ENCODE data around the gene COQ8A. TPM values are rescaled to one million over a fixed set of nuclear protein-coding genes. Genes with fewer than 3 reads are reported as not detected.

The COQ8A gene
- total RNA-seq, 1 experiment from 2014 or later = 39.4 TPM

- TF ChIP-seq MLX (CRISPR knock-in tag; IDR thresholded peaks at IDR 0.05) (no peak), ZNF512 (CRISPR knock-in tag; IDR thresholded peaks at IDR 0.05; ENCODE audit: borderline replicate concordance) (no peak)
These were observed 69.8 kb downstream of the COQ8A start (continued) for GRCh38 chr1:227009937-227010336.

- Mint-ChIP-seq H3K4me1 (no peaks in the 10 kb centered on the region), H3K4me3 (no peak overlapping the region), H3K27me3 (ENCODE audit: low read depth) (no peaks in the 10 kb centered on the region), H3K36me3 (peaks cover 6% of the 10 kb centered on the region; the same call in 1 of the 2 replicates), H3K9me3 (no peaks in the 10 kb centered on the region), H3K27ac (no peak overlapping the region; the same call in 1 of the 2 replicates)
- TF ChIP-seq ZNF138 (CRISPR knock-in tag; conservative IDR thresholded peaks at IDR 0.05) (no peak), E2F5 (CRISPR knock-in tag; IDR thresholded peaks at IDR 0.05) (no peak), NR1H2 (CRISPR knock-in tag; IDR thresholded peaks at IDR 0.05) (no peak), E2F4 (CRISPR knock-in tag; IDR thresholded peaks at IDR 0.05; ENCODE audit: borderline replicate concordance, low read depth) (no peak), HMGA2 (CRISPR knock-in tag; IDR thresholded peaks at IDR 0.05) (no peak), ATF6 (CRISPR knock-in tag; IDR thresholded peaks at IDR 0.05) (no peak), ATF2 (CRISPR knock-in tag; IDR thresholded peaks at IDR 0.05; ENCODE audit: borderline replicate concordance, low read depth) (no peak), TEAD1 (CRISPR knock-in tag; IDR thresholded peaks at IDR 0.05) (no peak), JAZF1 (CRISPR knock-in tag; IDR thresholded peaks at IDR 0.05) (no peak), JUN (CRISPR knock-in tag; IDR thresholded peaks at IDR 0.05) (no peak), ZNF425 (CRISPR knock-in tag; conservative IDR thresholded peaks at IDR 0.05) (no peak)
- DNase-seq (ENCODE audit: low spot score) = no peak
- POLR2A ChIA-PET = no interaction called here
- ATAC-seq = no peak
- CTCF ChIA-PET = interaction anchor here (0.9 kb wide), 1 partner anchor 9 kb away, joined by 3 read pairs; no protein-coding TSS in a partner anchor
These were observed 70.6 kb downstream of the COQ8A start for GRCh38 chr1:227010645-227011044.

All from WTC11 (cell line).